Measurements from ENCODE around the gene APBA1. TPM values are rescaled to one million over a fixed set of nuclear protein-coding genes. Genes with fewer than 3 reads are reported as not detected.

APBA1 gene
- total and polyA plus RNA-seq, 2 donors (not counting 3 experiments of a cell fraction or from before 2014, with no cell fraction given): 6.1 to 11.3 TPM

DNA sequence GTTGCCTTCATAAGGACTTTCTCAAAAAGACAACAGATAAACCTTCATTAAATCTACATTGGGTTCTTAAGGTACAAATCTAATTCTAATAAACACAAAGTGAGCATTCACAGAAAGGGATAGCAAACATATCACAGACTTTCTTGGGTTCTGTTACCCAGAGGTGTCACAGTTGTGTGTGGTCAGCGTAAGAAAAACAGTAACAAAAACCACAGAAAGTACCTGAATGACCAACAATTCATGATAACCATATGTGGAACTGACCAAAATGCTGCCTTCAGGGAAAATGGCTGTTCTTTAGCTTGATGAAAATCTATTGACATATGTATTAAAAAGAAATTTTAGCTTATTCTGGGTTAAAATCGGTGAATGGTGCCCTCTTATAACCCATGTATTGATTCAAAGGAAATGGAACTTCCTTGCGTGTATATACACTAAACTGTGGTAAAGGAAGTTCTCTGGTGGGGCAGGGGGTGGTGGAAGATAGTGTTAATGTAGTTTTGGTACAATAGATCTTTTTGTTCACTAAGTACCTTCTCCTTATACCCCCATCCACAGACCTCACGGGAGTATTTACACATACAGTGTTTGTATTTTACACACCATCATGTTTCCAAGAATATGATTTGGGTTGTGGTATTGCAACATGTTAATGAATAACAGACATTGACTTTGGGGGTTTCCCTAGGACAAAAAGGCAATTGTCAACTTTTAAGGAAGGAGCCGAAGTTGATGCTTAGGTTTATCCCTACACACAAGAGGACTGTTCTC lies 152.5 kb downstream of the APBA1 start:
- DNase-seq (ENCODE audit: low read depth, low spot score) (peak; percentile 26), FAIRE-seq (peak; percentile 56)
- Histone ChIP-seq H3K36me3 (ENCODE audit: control insufficient read depth in 2 of 2, extremely low read depth in 1 of 2, insufficient read depth in 2 of 2, low read length in 2 of 2) (no peaks in the 10 kb centered on the region), H2AFZ (ENCODE audit: low read depth, low read length) (no peak overlapping the region), H3K4me2 (ENCODE audit: insufficient read depth, low read length) (no peak overlapping the region), H3K4me1 (ENCODE audit: control insufficient read depth, extremely low read depth, insufficient read depth, low read length) (peaks cover 5% of the 10 kb centered on the region), H4K20me1 (replicated peaks; ENCODE audit: control insufficient read depth, extremely low read depth, insufficient read depth, low read length) (no peaks in the 10 kb centered on the region), H3K9ac (replicated peaks; ENCODE audit: extremely low read depth, insufficient read depth, low read length) (no peak overlapping the region), H3K9me1 (replicated peaks; ENCODE audit: control insufficient read depth, extremely low read depth, insufficient read depth, low read length) (no peaks in the 10 kb centered on the region), H3K79me2 (ENCODE audit: control insufficient read depth, insufficient read depth, low read length) (no peaks in the 10 kb centered on the region), H3K9me3 (replicated peaks; ENCODE audit: control insufficient read depth, insufficient read depth, low read length) (no peaks in the 10 kb centered on the region), H3K4me3 (replicated peaks in 1 of 3; ENCODE audit: insufficient read depth in 1 of 3, low read depth in 1 of 3, low read length in 3 of 3) (no peak overlapping the region), H3K27ac (ENCODE audit: insufficient read depth, low read depth, low read length) (no peak overlapping the region), H3K27me3 (ENCODE audit: control insufficient read depth in 2 of 2, insufficient read depth in 2 of 2, low read length in 2 of 2) (peaks cover 2 to 4% of the 10 kb centered on the region in 2 experiments)
- CTCF ChIA-PET: no interaction called here
- POLR2A ChIA-PET: no interaction called here
- TF ChIP-seq, protein P1, sequence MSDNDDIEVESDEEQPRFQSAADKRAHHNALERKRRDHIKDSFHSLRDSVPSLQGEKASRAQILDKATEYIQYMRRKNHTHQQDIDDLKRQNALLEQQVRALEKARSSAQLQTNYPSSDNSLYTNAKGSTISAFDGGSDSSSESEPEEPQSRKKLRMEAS (IDR thresholded peaks at IDR 0.05; ENCODE audit: insufficient read depth, insufficient read length): no peak
- TF ChIP-seq JUN (IDR thresholded peaks at IDR 0.05; ENCODE audit: borderline replicate concordance, insufficient read depth, insufficient read length, low read depth) (no peak), POLR2A (IDR thresholded peaks at IDR 0.05; ENCODE audit: low read depth, low read length) (no peak), GATA2 (IDR thresholded peaks at IDR 0.05; ENCODE audit: insufficient read depth, insufficient read length, low read depth, low read length) (no peak), POLR2AphosphoS5 (IDR thresholded peaks at IDR 0.05; ENCODE audit: insufficient read depth, low read depth, low read length) (no peak), EZH2 (IDR thresholded peaks at IDR 0.05; ENCODE audit: borderline replicate concordance, low read depth, low read length, severe bottlenecking) (no peak), FOS (IDR thresholded peaks at IDR 0.05; ENCODE audit: borderline replicate concordance, insufficient read depth, low read length) (no peak), MYC (IDR thresholded peaks at IDR 0.05; ENCODE audit: low read depth, low read length) (no peak)
- TF ChIP-seq, protein P2, sequence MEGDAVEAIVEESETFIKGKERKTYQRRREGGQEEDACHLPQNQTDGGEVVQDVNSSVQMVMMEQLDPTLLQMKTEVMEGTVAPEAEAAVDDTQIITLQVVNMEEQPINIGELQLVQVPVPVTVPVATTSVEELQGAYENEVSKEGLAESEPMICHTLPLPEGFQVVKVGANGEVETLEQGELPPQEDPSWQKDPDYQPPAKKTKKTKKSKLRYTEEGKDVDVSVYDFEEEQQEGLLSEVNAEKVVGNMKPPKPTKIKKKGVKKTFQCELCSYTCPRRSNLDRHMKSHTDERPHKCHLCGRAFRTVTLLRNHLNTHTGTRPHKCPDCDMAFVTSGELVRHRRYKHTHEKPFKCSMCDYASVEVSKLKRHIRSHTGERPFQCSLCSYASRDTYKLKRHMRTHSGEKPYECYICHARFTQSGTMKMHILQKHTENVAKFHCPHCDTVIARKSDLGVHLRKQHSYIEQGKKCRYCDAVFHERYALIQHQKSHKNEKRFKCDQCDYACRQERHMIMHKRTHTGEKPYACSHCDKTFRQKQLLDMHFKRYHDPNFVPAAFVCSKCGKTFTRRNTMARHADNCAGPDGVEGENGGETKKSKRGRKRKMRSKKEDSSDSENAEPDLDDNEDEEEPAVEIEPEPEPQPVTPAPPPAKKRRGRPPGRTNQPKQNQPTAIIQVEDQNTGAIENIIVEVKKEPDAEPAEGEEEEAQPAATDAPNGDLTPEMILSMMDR (IDR thresholded peaks at IDR 0.05; ENCODE audit: extremely low read depth in 1 of 2, insufficient read depth in 1 of 2, low read depth in 1 of 2, low read length in 2 of 2): no peak
- dilution Hi-C loops (cut with MboI; ENCODE audit: extremely low pct_ligation_motif_present, low sequenced_read_pairs): no loop called here
- intact Hi-C loops (cut with micrococcal nuclease): no loop called here
- no TSS peak for BruUV-seq (replicated peaks)
